AG04449 (cell line): ENCODE data around the gene NTRK2.
A peak's percentile ranks its signal among the peaks of the same experiment; 100 is the strongest.

Experiments used
- CTCF ChIA-PET: fragments of 350-600 bp; formaldehyde crosslinking; extraction: SDS; loops from one replicate; lab custom pipeline; 2021; ENCODE audit warnings: antibody characterized with exemption; lab: Yijun Ruan, JAX
- POLR2A ChIA-PET: fragments of 400-600, 350-600 bp; formaldehyde crosslinking; extraction: SDS; loops from one replicate; lab custom pipeline; 2020; ENCODE audit warnings: antibody characterized with exemption, inconsistent platforms; lab: Yijun Ruan, JAX
- DNase-seq: peaks from one replicate; pipeline ENCODE4 v3.0.0-alpha.2; 2010; ENCODE audit warnings: low read depth, low spot score
- H3K4me3 ChIP-seq: 2 replicates; pipeline ENCODE4 v1.5.1; 2011; ENCODE audit warnings: low read depth, mild to moderate bottlenecking, control low read depth, low read length
- TF ChIP-seq, protein P1 (sequence below): IDR thresholded peaks from one replicate; pipeline ENCODE4 v1.5.1; 2011; ENCODE audit warnings: mild to moderate bottlenecking, moderate library complexity, low read length, control low read depth, inconsistent platforms; ENCODE audit not compliant: insufficient read depth; ENCODE audit errors: missing control alignments

NTRK2 gene

DNA sequence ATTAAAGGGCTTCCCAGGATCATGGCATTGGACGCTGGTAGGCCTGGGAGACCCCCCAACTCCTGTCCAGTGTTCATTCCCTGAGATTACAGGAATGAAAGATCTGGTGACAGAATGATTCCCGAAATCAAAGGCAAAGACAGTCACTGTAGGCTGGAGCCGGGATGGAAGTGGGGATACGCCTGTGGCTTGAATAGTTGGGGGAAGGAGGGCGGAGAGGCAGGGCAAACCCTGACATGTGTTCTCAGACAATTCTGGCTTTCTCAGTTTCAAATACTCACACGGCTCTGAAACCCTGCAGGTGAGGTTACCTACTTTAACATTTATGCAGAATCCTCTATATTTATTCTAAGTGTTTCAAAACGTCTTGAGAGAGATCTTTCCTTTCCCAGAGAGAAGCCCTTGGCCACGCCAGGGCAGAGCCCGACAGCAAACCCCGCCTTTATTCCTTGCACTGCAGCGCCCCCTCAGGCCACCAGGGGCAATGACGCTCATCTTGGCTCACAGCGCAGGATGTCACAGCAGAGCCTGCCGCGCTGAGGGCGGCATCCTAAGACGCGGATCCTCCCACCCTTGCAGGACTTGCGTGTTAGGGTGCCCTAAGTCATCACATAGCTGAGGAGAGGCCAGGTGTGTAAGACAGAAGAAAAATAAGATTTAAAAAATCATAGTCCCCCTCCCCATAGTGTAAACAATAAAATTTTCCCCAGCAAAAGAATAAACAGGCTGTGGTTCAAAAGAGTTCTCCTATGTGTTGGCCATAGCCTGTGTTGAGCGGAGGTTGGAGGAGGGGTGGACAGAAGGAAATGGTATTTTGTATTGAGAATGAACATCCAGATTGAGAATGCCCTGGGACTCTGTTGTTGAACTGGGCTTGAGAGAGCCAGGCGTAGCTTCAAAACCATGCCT, 284.5 kb downstream of the NTRK2 start:
- no peak for DNase-seq
- ChIA-PET POLR2A (no interaction called here), CTCF (interaction anchor here (0.9 to 1.4 kb wide), 5 partner anchors 14 to 297 kb away, joined by 3 to 4 read pairs (median 3); no protein-coding TSS in a partner anchor)
- H3K4me3 ChIP-seq: no peak overlapping the region
- TF ChIP-seq, protein P1, sequence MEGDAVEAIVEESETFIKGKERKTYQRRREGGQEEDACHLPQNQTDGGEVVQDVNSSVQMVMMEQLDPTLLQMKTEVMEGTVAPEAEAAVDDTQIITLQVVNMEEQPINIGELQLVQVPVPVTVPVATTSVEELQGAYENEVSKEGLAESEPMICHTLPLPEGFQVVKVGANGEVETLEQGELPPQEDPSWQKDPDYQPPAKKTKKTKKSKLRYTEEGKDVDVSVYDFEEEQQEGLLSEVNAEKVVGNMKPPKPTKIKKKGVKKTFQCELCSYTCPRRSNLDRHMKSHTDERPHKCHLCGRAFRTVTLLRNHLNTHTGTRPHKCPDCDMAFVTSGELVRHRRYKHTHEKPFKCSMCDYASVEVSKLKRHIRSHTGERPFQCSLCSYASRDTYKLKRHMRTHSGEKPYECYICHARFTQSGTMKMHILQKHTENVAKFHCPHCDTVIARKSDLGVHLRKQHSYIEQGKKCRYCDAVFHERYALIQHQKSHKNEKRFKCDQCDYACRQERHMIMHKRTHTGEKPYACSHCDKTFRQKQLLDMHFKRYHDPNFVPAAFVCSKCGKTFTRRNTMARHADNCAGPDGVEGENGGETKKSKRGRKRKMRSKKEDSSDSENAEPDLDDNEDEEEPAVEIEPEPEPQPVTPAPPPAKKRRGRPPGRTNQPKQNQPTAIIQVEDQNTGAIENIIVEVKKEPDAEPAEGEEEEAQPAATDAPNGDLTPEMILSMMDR: peak; percentile 90

DNA sequence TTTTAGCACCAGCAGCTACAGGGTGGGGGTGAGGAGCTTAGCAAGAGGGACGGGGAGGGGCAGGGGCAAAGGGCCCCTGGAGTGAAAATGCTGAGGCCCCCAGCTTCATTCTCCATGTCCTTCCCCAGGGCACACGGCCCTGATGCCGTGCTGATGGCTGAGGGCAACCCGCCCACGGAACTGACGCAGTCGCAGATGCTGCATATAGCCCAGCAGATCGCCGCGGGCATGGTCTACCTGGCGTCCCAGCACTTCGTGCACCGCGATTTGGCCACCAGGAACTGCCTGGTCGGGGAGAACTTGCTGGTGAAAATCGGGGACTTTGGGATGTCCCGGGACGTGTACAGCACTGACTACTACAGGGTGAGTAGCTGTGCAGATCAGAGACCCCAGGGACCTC, 285.6 kb downstream of the NTRK2 start:
- no peak for DNase-seq
- CTCF ChIA-PET: interaction anchor here (0.9 to 1.4 kb wide), 4 partner anchors 11 to 304 kb away, joined by 3 to 4 read pairs (median 3); no protein-coding TSS in a partner anchor
- H3K4me3 ChIP-seq: no peak overlapping the region

DNA sequence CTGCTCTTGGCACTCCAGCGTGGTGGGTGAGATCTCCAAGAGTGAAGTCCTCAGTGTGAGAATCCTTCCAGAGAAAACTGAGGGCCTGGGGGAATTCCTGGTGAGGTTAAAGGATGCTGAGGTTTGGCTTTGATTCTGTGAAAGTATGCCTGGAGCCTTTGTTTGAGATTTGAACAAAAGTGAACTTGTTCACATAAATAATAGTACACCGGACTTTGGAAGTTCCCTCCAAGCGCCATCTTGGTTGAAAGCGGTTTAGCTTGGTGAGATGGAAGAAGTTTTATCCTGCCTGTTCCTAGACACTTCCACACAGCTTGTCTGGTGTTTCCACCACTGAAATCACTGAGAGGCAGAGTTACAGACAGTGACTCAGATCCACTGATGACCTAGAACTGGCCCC, 286.4 kb downstream of the NTRK2 start:
- ChIA-PET POLR2A (no interaction called here), CTCF (interaction anchor here (1.2 to 1.4 kb wide), 2 partner anchors 10 to 303 kb away, joined by 3 to 4 read pairs; no protein-coding TSS in a partner anchor)
- DNase-seq: no peak
- no peak overlapping the region for H3K4me3 ChIP-seq
- TF ChIP-seq, protein P1: no peak

More for the DNA sequence above, 285.6 kb downstream of the NTRK2 start:
- TF ChIP-seq, protein P1: no peak
- POLR2A ChIA-PET: no interaction called here

DNA sequence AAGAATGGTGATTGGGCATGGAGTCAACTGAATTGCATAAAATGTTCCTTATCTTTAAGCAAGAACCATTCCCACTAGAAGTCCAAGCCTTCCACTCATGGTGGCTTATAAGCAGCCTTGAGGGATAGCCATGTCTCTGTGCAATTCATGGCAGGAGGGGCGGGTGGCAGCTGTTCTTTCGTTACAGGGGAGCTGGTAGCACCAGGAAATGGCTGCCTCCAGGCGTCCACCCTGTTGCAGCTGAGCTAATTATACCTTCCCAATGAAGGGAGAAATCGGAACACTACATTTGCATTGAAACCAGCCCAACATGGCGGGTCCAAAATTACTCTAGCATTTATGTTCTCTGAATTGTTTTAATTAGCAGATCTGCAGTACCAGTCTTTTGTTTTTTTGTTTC, 289.8 kb downstream of the NTRK2 start:
- no peak overlapping the region for H3K4me3 ChIP-seq
- TF ChIP-seq, protein P1: no peak
- ChIA-PET CTCF (no interaction called here), POLR2A (no interaction called here)
- no peak for DNase-seq

DNA sequence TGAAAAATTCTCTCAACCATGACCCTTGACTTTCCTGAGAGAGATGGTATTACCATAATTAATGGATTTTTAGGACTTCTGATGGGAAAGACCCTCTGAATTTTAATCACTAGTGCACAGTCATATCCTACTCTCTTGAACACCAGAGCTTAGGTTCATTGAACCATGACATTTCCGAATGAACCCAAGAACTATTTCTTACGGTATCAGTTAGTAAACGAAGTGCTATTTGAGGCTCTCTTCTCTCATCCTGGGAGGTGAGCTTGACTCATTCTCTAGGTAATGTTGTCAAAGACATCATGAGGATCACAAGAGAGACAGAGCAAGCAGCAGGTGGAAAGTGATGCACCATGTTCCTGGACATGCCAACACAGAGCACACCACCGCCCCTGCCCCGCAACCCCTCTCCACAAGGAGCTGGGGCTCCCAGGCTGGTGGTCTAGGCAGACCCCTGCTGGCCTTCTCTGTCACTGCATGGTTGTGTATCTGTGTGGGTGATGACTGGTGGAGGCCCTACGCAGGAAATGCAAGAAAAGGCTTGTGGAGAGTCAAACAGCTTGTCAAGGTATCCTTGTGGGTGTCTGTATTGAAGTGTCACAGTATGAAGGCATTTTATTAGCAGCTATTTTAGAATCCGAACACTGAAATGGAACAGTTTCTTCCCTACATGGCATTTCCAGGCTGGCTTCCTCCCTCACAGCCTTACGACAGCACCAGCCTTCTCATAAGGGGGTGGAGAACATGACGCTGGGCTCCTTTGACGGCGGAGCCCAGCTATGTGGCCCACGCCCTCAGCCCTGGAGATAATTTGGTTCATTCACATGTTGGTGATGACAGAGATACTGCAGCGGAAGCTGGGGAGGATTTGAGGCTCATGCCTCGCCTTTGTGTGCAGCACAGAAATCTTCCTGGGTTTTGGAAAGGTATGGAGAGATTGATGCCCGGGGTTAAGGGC, 297.6 kb downstream of the NTRK2 start:
- ChIA-PET CTCF (interaction anchor here (1.2 kb wide), 1 partner anchor 12 kb away, joined by 4 read pairs; no protein-coding TSS in a partner anchor), POLR2A (no interaction called here)
- no peak for DNase-seq
- H3K4me3 ChIP-seq: no peak overlapping the region
- TF ChIP-seq, protein P1: no peak
